Fibroblast of lung (primary cell): ENCODE results near the gene LYPD6B. TPM values are rescaled to one million over a fixed set of nuclear protein-coding genes. Genes with fewer than 3 reads are reported as not detected.

Source experiments
- DNase-seq, 2 donors: peaks; one replicate each; pipeline versions ENCODE4 v3.0.0 to v3.0.0-alpha.2; 2010; ENCODE audit warnings: low read depth in 2 of 2
- H2AFZ ChIP-seq: 2 replicates; pipeline ENCODE4 v1.5.1; 2012; ENCODE audit warnings: low read length, control low read depth, inconsistent platforms
- H3K27ac ChIP-seq: 2 replicates; pipeline ENCODE4 v1.5.1; 2011; ENCODE audit warnings: low read length, control low read depth; ENCODE audit not compliant: insufficient read depth
- H3K27me3 ChIP-seq: 2 replicates; pipeline ENCODE4 v1.5.1; 2011; ENCODE audit warnings: mild to moderate bottlenecking, low read length; ENCODE audit not compliant: control insufficient read depth, insufficient read depth
- H3K36me3 ChIP-seq: 2 replicates; pipeline ENCODE4 v1.5.1; 2011; ENCODE audit warnings: low read length; ENCODE audit not compliant: control insufficient read depth, insufficient read depth
- H3K4me1 ChIP-seq: 2 replicates; pipeline ENCODE4 v1.5.1; 2011; ENCODE audit warnings: low read length; ENCODE audit not compliant: control insufficient read depth, insufficient read depth; ENCODE audit errors: extremely low read depth
- H3K4me2 ChIP-seq: 2 replicates; pipeline ENCODE4 v1.5.1; 2011; ENCODE audit warnings: low read length, control low read depth; ENCODE audit not compliant: insufficient read depth; ENCODE audit errors: extremely low read depth
- H3K4me3 ChIP-seq, 4 experiments: fragments of 200-600 bp in 1 of 4; sonication (generic) in 1 of 4; replicated peaks in 1 of 4; 2 replicates each; pipeline ENCODE4 v1.5.1; 2011 to 2016; ENCODE audit warnings: low read length in 4 of 4, low read depth in 3 of 4, mild to moderate bottlenecking in 3 of 4, control low read depth in 2 of 4, inconsistent platforms in 1 of 4, mixed read lengths in 1 of 4; ENCODE audit not compliant: insufficient read depth in 1 of 4; ENCODE audit errors: control extremely low read depth in 1 of 4
- H3K79me2 ChIP-seq: 2 replicates; pipeline ENCODE4 v1.5.1; 2012; ENCODE audit warnings: mild to moderate bottlenecking, low read length, inconsistent platforms; ENCODE audit not compliant: control insufficient read depth, insufficient read depth
- H3K9ac ChIP-seq: 2 replicates; pipeline ENCODE4 v1.5.1; 2011; ENCODE audit warnings: mild to moderate bottlenecking, low read length, control low read depth; ENCODE audit not compliant: insufficient read depth
- H3K9me3 ChIP-seq: 2 replicates; pipeline ENCODE4 v1.5.1; 2012; ENCODE audit warnings: low read depth, low read length; ENCODE audit not compliant: control insufficient read depth, insufficient read depth
- H4K20me1 ChIP-seq: 2 replicates; pipeline ENCODE4 v1.5.1; 2011; ENCODE audit warnings: low read length; ENCODE audit not compliant: control insufficient read depth, insufficient read depth; ENCODE audit errors: extremely low read depth
- EZH2 ChIP-seq: IDR thresholded peaks from 2 replicates; pipeline ENCODE4 v1.5.1; 2012; ENCODE audit warnings: low read length, control low read depth, mild to moderate bottlenecking; ENCODE audit errors: missing control alignments
- polyA plus RNA-seq, 2 donors: library from polyadenylated mRNA; depleted of rRNA in 1 of 2; stranded (reverse) in 1 of 2; unstranded in 1 of 2; fragments of >200 nt; gene quantifications; 2 replicates each; pipeline ENCODE4 v1.2.1, GENCODE V29; 2011 to 2012; ENCODE audit warnings: missing spikeins in 1 of 2
- total RNA-seq: library from RNA; depleted of rRNA; stranded (reverse); fragments of >200 nt; gene quantifications from 2 replicates; pipeline ENCODE4 v1.2.1, GENCODE V29; 2014
- TF ChIP-seq, protein P1 (sequence below), 2 donors: IDR thresholded peaks in 1 of 2; conservative IDR thresholded peaks in 1 of 2; 1 replicate in 1 of 2; 2 replicates in 1 of 2; pipeline ENCODE4 v1.5.1; 2011 to 2012; ENCODE audit warnings: low read length in 2 of 2, control low read depth in 1 of 2, inconsistent platforms in 1 of 2, low read depth in 1 of 2, mild to moderate bottlenecking in 1 of 2

Gene LYPD6B
- total and polyA plus RNA-seq, 2 donors (not counting 1 experiment from before 2014, with no cell fraction given): 0.11 TPM; not detected in 1

DNA sequence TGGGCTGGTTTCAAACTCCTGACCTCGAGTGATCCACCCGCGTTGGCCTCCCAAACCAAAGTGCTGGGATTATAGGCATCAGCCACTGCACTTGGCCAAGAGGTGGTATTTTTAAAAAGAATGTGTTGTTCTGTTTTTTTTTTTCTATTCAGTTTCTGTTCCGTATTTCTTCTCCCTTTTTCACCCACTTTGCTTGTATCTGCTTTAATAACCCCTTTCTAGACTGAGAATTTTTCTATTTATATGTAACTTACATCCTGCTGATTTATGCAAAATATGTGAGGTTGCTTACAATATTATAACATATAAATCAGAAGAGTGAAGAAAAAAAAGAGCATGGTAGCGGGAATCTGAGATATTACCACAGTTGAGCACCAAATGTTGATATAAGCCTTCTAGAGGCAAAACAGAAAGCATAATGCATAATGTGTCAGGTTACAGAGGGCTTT is 17.2 kb upstream of the LYPD6B start:
- H2AFZ ChIP-seq: no peak overlapping the region
- no peak overlapping the region for H3K9ac ChIP-seq
- DNase-seq: peak in 1 of 2 donors; percentile 25
- H3K9me3 ChIP-seq: no peaks in the 10 kb centered on the region
- H3K36me3 ChIP-seq: no peaks in the 10 kb centered on the region
- no peak overlapping the region for H3K4me3 ChIP-seq
- no peak overlapping the region for H3K4me2 ChIP-seq
- no peak for TF ChIP-seq EZH2
- H4K20me1 ChIP-seq: no peaks in the 10 kb centered on the region
- no peaks in the 10 kb centered on the region for H3K4me1 ChIP-seq
- H3K27ac ChIP-seq: no peak overlapping the region
- no peaks in the 10 kb centered on the region for H3K27me3 ChIP-seq
- H3K79me2 ChIP-seq: no peaks in the 10 kb centered on the region

DNA sequence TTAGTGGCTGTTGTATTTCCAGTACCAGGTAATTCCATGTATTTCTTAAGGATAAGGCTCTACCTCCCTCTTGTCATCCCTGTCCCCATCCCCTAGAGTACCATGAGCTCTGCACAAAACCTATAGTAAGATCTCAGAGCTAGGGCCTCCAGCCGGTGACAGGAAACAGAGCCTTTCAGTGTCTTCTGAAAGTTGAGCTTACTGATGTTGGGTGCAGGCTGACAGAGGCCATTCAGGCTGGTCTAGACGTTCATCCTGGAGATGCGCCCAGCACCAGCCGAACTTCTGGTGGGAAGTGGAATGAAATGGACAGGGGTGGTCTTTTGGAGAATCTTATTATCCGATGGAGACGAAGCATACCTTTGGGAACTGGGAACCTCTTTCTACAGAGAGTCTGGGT is 16.7 kb upstream of the LYPD6B start:
- Histone ChIP-seq H4K20me1 (no peaks in the 10 kb centered on the region), H3K27me3 (no peaks in the 10 kb centered on the region), H3K4me2 (no peak overlapping the region), H2AFZ (no peak overlapping the region), H3K27ac (no peak overlapping the region), H3K79me2 (no peaks in the 10 kb centered on the region), H3K9me3 (no peaks in the 10 kb centered on the region), H3K4me3 (no peak overlapping the region), H3K36me3 (no peaks in the 10 kb centered on the region), H3K4me1 (no peaks in the 10 kb centered on the region), H3K9ac (no peak overlapping the region)
- DNase-seq: no peak
- TF ChIP-seq, protein P1, sequence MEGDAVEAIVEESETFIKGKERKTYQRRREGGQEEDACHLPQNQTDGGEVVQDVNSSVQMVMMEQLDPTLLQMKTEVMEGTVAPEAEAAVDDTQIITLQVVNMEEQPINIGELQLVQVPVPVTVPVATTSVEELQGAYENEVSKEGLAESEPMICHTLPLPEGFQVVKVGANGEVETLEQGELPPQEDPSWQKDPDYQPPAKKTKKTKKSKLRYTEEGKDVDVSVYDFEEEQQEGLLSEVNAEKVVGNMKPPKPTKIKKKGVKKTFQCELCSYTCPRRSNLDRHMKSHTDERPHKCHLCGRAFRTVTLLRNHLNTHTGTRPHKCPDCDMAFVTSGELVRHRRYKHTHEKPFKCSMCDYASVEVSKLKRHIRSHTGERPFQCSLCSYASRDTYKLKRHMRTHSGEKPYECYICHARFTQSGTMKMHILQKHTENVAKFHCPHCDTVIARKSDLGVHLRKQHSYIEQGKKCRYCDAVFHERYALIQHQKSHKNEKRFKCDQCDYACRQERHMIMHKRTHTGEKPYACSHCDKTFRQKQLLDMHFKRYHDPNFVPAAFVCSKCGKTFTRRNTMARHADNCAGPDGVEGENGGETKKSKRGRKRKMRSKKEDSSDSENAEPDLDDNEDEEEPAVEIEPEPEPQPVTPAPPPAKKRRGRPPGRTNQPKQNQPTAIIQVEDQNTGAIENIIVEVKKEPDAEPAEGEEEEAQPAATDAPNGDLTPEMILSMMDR (conservative IDR thresholded peaks at IDR 0.05 in 1 of 2, IDR thresholded peaks at IDR 0.05 in 1 of 2; ENCODE audit: low read depth in 1 of 2, low read length in 2 of 2): no peak
- no peak for TF ChIP-seq EZH2

DNA sequence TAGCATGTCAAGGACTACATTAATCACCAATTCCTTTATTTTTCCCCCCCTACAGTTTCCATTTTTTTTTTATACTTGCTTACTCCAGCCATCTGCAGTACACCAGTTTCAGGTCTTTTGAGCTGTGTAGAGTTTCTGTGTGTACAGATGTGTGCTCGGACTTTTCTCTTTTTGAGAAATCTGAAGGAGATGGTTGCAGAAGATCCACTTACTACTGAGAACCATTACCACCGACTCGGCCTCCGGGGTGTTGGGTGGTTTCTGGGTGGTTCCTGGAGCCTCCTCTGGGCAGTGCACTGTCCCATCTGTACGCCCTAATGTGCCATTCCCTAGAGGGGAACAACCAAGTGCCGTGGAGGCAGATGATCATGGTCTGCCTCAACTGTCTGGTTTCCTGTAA is 15.4 kb upstream of the LYPD6B start:
- no peak overlapping the region for H3K4me2 ChIP-seq
- H3K27me3 ChIP-seq: no peaks in the 10 kb centered on the region
- no peak overlapping the region for H3K27ac ChIP-seq
- H2AFZ ChIP-seq: no peak overlapping the region
- no peak overlapping the region for H3K4me3 ChIP-seq
- H3K9me3 ChIP-seq: no peaks in the 10 kb centered on the region
- H4K20me1 ChIP-seq: no peaks in the 10 kb centered on the region
- TF ChIP-seq EZH2: no peak
- TF ChIP-seq, protein P1 (conservative IDR thresholded peaks at IDR 0.05 in 1 of 2, IDR thresholded peaks at IDR 0.05 in 1 of 2; ENCODE audit: low read depth in 1 of 2, low read length in 2 of 2): no peak
- H3K36me3 ChIP-seq: no peaks in the 10 kb centered on the region
- H3K9ac ChIP-seq: no peak overlapping the region
- DNase-seq: no peak
- H3K79me2 ChIP-seq: no peaks in the 10 kb centered on the region
- H3K4me1 ChIP-seq: no peaks in the 10 kb centered on the region
